GM18505 (cell line): ENCODE data around the gene HIVEP2.
A peak's percentile ranks its signal among the peaks of the same experiment; 100 is the strongest.

Experiments used
- ATAC-seq: cut with Tn5 transposase; IDR thresholded peaks from one replicate; pipeline ENCODE4 v1.9.1; 2021; ENCODE audit not compliant: unreplicated experiment
- POLR2A ChIP-seq: IDR thresholded peaks from 4 replicates; pipeline ENCODE4 v1.6.1; 2011; ENCODE audit warnings: borderline replicate concordance; ENCODE audit not compliant: insufficient read depth, insufficient read length; ENCODE audit errors: extremely low read depth

Gene HIVEP2

DNA sequence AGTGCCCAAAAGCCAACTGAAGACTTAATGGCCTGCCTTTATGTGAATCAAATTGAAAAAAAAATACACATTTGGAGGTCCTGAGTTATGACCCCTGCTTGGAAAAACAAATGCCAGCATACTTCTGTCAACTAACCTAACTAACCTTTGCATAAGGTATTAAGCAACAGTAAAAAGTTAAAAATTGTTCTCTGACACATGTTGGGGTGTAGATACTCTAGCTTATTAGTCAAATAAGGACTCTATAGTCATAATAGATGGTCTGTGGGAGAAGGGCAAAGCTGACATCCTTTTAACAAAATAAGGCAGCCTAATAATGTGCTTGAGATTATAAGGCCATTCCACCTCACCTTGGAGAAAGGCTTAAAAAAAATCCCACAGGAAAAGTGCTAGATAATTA lies 140.5 kb downstream of the HIVEP2 start:
- no peak for TF ChIP-seq POLR2A
- ATAC-seq = no peak

DNA sequence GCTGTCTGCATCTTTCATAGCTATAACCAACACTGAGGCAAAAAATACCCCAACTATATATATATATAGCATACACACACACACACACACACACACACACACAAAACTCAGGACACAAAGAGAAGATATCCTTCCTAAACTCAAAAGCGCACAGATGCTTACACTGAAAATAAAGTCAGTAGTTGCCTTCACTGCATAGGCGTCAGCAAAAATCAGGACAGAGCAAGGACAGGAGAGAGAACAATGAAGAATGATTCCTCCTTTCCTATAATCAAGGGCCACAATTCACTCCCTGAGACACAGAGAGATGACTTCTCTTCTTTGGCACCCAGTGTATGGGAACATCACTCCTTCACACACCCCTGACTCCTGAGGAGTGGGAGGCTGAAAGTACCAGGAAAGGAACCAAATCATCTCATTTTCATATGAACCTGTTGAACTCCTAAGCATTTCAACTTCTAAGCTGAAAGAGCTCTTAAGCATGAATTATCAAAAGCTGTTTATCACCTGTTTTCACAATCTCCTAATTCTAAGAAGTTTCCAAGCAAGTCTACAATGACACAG lies 141.4 kb downstream of the HIVEP2 start:
- TF ChIP-seq POLR2A = no peak
- ATAC-seq = no peak

DNA sequence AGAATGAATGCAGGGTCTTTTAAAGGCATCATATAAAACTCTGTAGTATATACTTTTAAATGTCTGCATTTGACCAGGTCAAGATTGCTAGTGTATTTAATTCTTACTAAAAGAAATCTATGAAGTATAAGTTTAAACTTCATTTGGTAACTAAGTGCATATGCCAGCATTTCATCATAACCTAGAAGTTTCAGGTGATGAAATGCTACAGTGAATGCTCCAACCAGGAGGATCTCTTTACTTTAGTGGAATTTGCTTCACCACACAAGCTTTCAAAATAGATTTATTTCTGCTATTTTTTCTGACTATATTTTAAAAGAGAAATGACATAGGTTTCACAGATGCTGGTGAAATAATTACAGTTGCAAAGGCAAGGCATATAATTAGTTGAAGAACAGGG lies 141.9 kb downstream of the HIVEP2 start:
- ATAC-seq = no peak
- TF ChIP-seq POLR2A = no peak

DNA sequence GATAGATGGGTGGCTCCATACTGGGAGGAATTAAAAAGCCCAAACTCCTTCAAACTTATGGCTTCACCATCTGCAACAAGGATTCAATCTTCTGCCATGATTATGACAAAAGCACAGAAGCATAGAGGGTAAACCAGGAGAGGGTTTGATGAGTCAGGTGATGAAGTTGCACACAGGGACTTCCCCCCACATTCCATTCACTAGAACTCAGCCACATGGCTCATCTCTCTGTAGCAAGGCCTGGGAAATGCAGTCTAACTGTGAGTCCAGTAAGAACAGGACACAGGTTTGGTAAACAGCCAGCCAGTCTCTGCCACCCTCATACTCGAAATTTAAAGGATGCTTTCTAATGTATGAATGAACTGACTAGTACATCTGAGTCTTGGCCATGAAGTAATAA lies 142.9 kb downstream of the HIVEP2 start:
- ATAC-seq = no peak
- TF ChIP-seq POLR2A = no peak

DNA sequence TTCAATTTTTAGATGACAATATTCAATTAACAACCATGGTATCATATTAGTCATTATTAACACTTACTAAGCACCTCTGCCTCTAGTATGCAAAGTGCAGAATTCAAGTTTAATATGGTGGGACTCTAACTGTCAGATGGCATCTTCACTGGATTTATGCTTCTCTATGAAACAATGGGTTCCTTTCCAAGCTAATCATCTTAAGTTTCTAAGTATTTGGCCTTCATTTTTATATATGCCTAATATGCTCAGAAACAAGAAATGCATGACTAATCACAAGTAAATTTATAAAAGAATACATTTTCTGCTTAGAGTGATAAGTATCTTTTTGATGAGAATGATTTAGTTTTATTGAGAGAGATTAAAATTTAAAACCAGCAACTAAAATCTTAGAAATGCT lies 144.7 kb downstream of the HIVEP2 start:
- ATAC-seq = no peak

DNA sequence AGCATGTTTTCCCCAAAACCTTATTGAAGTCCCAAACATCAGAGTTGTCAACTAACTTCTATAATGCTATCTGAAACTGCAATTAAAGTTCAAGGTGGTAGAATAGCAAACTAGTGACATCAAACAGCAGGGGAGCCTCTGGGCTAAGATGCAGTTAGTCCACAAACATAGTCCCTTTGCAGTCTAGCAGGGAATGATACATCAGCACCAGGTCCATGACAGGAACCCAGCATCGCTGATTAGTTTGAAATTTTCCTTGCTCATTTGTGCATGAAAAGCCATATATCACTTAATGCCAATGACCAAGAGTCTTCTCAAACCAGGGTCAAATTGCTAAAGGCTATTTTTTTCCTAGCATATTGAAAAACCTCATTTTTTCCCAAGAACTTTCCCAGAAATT lies 145.3 kb downstream of the HIVEP2 start:
- ATAC-seq = no peak
- no peak for TF ChIP-seq POLR2A

More for the DNA sequence above, 144.7 kb downstream of the HIVEP2 start:
- TF ChIP-seq POLR2A = no peak

DNA sequence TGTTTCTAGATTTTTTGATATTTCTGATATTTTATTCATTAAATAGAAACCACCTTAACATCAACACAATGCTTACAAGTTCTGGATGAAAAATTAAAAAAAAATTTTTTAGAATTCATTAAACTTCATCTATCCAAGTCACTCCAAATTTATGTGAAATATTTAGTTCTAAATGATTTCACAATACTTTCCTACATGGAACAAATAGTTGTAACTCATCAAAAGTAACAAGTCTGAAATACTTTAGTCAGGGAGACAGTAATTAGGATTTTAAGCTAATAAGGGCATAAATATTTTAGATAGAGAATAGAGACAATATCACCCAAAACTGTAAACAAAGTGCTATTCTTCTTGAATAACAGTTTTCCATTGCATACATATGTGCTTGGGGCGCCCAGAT lies 147.8 kb downstream of the HIVEP2 start:
- TF ChIP-seq POLR2A = no peak
- ATAC-seq = no peak

DNA sequence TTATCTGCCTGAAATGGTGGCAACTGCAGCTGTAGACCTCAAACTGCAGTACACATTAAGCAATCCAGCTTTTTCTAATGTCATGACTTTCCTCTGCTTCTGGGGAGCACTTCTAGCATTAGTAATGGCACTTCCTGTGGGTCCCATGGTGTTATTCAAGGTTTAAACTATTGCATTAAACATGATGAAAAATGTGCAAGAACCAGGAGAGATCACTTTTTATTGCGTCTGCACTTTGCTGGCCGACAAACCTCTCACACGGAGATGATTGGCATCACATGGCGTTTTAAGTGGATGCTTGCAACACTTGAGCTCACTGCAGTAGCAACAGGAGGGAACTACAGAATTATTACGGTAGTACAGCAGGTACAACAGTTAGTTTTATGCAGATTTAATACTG lies 148.4 kb downstream of the HIVEP2 start:
- no peak for TF ChIP-seq POLR2A
- no peak for ATAC-seq

DNA sequence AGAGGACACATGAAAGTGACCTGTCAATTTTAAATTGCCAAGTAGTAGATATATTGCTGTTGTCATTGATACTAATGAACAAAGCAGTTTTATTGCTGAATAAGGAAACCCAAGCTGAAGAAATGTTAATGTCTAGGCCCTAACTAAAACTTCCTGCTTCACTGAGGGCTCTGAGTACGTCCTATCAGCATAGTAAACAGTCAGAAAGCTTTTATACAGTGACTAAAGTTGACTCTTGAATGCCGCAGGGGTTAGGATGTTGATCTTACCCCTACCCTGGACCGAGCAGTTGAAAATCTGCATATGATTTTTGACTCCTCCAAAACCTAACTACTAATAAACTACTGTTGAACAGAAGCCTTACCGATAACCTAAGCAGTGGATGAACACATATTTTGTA lies 149.0 kb downstream of the HIVEP2 start:
- TF ChIP-seq POLR2A = no peak
- no peak for ATAC-seq

DNA sequence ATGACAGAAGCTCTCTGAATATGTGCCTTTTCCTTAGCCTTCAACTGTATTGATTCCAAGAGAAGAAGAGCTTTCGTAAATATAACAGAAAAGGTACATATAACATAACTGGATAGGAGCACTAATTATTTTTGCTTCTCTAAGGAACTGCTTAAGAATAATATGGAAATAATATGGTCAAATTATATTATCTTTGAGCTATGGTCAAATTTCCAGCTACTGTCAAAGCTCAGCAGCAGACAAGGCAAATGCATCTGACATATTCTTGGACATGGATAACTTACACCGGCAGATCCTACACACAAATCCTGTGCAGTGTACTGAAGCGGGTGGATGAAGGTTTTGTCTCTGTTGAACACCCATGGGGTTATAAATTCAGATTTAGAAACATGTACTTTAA lies 150.6 kb downstream of the HIVEP2 start:
- no peak for TF ChIP-seq POLR2A
- ATAC-seq = no peak

DNA sequence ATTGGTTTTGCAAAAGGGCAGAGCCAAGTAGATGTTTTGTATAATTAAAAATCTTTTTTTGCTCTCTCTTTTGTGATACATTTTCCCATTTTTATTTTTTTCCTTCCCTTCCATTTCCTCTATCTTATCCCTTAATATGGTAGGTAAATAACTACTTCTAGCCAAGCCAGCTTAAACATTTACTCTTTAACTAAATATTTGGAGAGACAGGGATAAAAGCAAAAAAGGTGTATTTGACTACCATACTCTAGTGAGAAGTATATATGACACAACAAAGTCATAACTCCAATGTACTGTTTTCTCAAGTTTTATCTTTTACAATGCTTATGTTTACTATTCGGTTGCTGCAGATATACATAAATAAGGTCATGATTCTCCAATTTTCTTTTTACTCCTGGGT lies 154.7 kb downstream of the HIVEP2 start:
- no peak for TF ChIP-seq POLR2A
- no peak for ATAC-seq

DNA sequence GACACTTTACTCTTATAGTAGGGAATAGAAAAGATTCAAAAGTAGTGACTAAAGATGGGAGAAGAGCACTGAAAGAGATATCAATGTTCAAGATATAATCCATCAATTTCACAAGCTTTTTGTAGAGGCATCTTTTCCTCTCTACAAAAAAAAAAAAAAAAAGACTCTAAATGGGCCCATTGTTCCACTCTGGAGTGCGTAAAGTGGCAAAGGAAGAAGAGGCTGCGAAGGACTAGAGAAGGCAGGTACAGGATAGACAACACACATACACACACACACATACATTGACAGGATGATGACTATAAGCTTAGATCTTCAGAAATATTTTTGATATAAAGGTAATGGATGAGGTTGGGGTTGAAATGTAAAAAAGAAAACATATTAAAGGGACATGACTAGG lies 157.6 kb downstream of the HIVEP2 start:
- ATAC-seq = no peak
- no peak for TF ChIP-seq POLR2A

DNA sequence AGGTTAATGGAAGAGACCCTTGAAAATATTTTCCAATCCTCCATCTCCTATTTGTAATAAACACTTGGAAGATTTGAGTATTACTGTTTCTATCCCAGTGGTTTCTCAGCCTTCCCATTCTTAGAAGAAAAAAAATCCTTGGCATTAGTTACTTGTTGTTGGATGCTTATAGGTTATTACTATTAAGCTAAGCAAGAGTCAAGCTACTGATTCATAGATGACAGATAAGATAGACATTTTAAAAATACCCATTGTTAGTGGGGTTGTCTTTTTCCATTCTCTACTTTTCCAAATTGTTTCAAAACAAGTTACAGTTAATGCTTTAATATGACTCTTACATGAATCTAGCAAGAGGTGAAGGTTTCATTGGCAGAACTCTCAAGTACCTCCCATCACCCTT lies 158.5 kb downstream of the HIVEP2 start:
- no peak for TF ChIP-seq POLR2A
- no peak for ATAC-seq

DNA sequence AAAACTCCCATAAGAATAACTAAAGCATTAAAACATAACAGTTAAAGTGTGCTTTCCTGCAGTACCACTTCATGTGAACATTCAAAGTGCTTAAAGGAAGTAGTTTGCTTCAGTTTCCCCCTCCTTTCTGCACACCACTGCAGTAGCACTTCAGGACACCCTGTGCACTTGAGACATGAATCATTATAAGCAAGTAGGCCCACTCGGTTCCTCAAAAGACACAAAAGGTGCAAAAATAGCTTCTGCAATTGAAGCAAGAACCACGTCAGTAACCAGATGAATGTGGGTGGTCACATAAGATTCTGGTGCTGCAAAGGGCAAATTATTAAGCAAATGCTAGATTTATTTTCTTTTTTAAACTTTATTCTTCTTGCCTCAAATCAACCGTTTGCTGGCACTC lies 160.6 kb downstream of the HIVEP2 start:
- TF ChIP-seq POLR2A = no peak
- peak; percentile 99 for ATAC-seq

DNA sequence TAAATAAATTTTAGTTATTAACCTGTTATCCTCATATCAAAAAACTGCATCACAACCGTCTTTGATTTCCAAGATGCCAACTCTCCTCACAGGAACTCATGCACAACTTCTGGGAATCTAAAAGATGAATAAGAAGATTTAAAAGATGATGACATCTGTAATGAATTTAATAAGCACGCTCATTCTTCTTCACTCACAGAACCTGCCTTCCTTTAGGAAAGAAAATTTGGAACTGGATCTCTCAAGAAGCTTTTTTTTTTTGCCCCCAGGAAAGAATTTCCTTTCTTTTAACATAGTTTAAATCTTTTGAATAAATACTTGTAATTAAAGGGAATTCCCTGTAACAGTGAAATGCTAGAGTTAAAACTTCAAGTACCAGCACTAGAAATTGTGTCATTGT lies 161.5 kb downstream of the HIVEP2 start:
- TF ChIP-seq POLR2A = no peak
- no peak for ATAC-seq
